K562 (cell line): Measurements from ENCODE around the gene METTL23. TPM values are rescaled to one million over a fixed set of nuclear protein-coding genes. Genes with fewer than 3 reads are reported as not detected.

ENCODE experiments used
- ARID2 ChIP-seq: fragments of 450-650 bp; IDR thresholded peaks from 2 replicates; pipeline ENCODE4 v1.6.1; 2017; ENCODE audit warnings: antibody characterized with exemption, mild to moderate bottlenecking
- BHLHE40 ChIP-seq: IDR thresholded peaks from 2 replicates; pipeline ENCODE4 v1.6.1; 2011; ENCODE audit warnings: low read length, improper control_type of control experiment
- CEBPG ChIP-seq, 3 experiments: fragments of 200-800 bp in 1 of 3; sonication (Bioruptor generic) in 1 of 3; sonication (generic) in 1 of 3; formaldehyde crosslinking in 1 of 3; IDR thresholded peaks in 2 of 3; conservative IDR thresholded peaks in 1 of 3; 2 replicates each; pipeline versions ENCODE4 v1.6.1 to v1.8.0; 2016 to 2022; ENCODE audit warnings: missing compliant biosample characterization in 2 of 3, missing genetic modification characterization in 2 of 3, mild to moderate bottlenecking in 1 of 3, missing genetic modification reagents in 1 of 3
- CHAMP1 ChIP-seq: fragments of 450-650 bp; IDR thresholded peaks from 2 replicates; pipeline ENCODE4 v1.6.1; 2016; ENCODE audit warnings: mild to moderate bottlenecking
- ELF2 ChIP-seq: fragments of 250-450 bp; sonication (Bioruptor Pico); IDR thresholded peaks from 2 replicates; pipeline ENCODE4 v1.5.0; 2021; ENCODE audit warnings: mild to moderate bottlenecking
- JUN ChIP-seq, 2 experiments: sonication (generic) in 1 of 2; formaldehyde crosslinking in 1 of 2; IDR thresholded peaks; 2 replicates each; pipeline versions ENCODE4 v1.6.1 to v1.8.0; 2012 to 2022; ENCODE audit warnings: borderline replicate concordance in 2 of 2, mild to moderate bottlenecking in 2 of 2, improper control_type of control experiment in 1 of 2, low read depth in 1 of 2, low read length in 1 of 2, missing genetic modification reagents in 1 of 2
- MAFK ChIP-seq: IDR thresholded peaks from 2 replicates; pipeline ENCODE4 v1.6.1; 2011; ENCODE audit warnings: low read length, improper control_type of control experiment
- NFATC3 ChIP-seq: fragments of 450-650 bp; IDR thresholded peaks from 2 replicates; pipeline ENCODE4 v1.6.1; 2017; ENCODE audit warnings: mild to moderate bottlenecking
- NFE2L1 ChIP-seq: fragments of 450-650 bp; IDR thresholded peaks from 2 replicates; pipeline ENCODE4 v1.6.1; 2016; ENCODE audit warnings: missing genetic modification characterization, low read depth, mild to moderate bottlenecking, missing compliant biosample characterization, moderate library complexity, borderline replicate concordance
- NR2C1 ChIP-seq, 2 experiments: fragments of 450-650 bp; IDR thresholded peaks; 2 replicates each; pipeline ENCODE4 v1.6.1; 2017; ENCODE audit warnings: mild to moderate bottlenecking in 2 of 2, antibody characterized with exemption in 1 of 2, inconsistent platforms in 1 of 2, missing compliant biosample characterization in 1 of 2, missing genetic modification characterization in 1 of 2
- NR2C2 ChIP-seq, 2 experiments: fragments of 200-800 bp in 1 of 2; sonication (Bioruptor generic) in 1 of 2; sonication (generic) in 1 of 2; formaldehyde crosslinking in 1 of 2; IDR thresholded peaks; 2 replicates each; pipeline versions ENCODE4 v1.6.1 to v1.8.0; 2016 to 2022; ENCODE audit warnings: mild to moderate bottlenecking in 1 of 2, missing compliant biosample characterization in 1 of 2, missing genetic modification characterization in 1 of 2, missing genetic modification reagents in 1 of 2
- NR4A1 ChIP-seq, 2 experiments: fragments of 250-450 bp in 1 of 2; fragments of 450-650 bp in 1 of 2; sonication (Bioruptor Pico) in 1 of 2; IDR thresholded peaks; 2 replicates each; pipeline versions ENCODE4 v1.4.0 to v1.6.1; 2016 to 2020; ENCODE audit warnings: mild to moderate bottlenecking in 2 of 2, missing compliant biosample characterization in 1 of 2, missing genetic modification characterization in 1 of 2, moderate library complexity in 1 of 2
- PHF21A ChIP-seq: fragments of 450-650 bp; IDR thresholded peaks from 2 replicates; pipeline ENCODE4 v1.6.1; 2017; ENCODE audit warnings: low read depth, borderline replicate concordance
- PRMT5 ChIP-seq: sonication (generic); formaldehyde crosslinking; IDR thresholded peaks from 2 replicates; pipeline ENCODE4 v1.5.0; 2020; ENCODE audit warnings: missing genetic modification reagents
- RAD21 ChIP-seq, 2 experiments: fragments of 250-450 bp in 1 of 2; fragments of 450-650 bp in 1 of 2; sonication (Bioruptor Pico) in 1 of 2; formaldehyde crosslinking in 1 of 2; IDR thresholded peaks in 1 of 2; conservative IDR thresholded peaks in 1 of 2; 2 replicates each; pipeline versions ENCODE4 v1.4.0 to v1.8.0; 2020 to 2022; ENCODE audit warnings: mild to moderate bottlenecking in 2 of 2, moderate library complexity in 1 of 2
- RFX7 ChIP-seq: fragments of 250-450 bp; sonication (Bioruptor Pico); IDR thresholded peaks from 2 replicates; pipeline ENCODE4 v1.5.1; 2021; ENCODE audit warnings: mild to moderate bottlenecking
- VEZF1 ChIP-seq: fragments of 200-800 bp; sonication (Bioruptor generic); IDR thresholded peaks from 2 replicates; pipeline ENCODE4 v1.6.1; 2017; ENCODE audit warnings: missing genetic modification characterization, missing compliant biosample characterization
- ZFPM2 ChIP-seq: fragments of 250-450 bp; sonication (Bioruptor Pico); IDR thresholded peaks from 2 replicates; pipeline ENCODE4 v1.5.1; 2022; ENCODE audit warnings: mild to moderate bottlenecking
- ZNF561 ChIP-seq: fragments of 450-650 bp; formaldehyde crosslinking; conservative IDR thresholded peaks from 2 replicates; pipeline ENCODE4 v1.4.0; 2020; ENCODE audit warnings: mild to moderate bottlenecking, moderate library complexity
- ZNF830 ChIP-seq: fragments of 250-450 bp; sonication (Bioruptor Pico); IDR thresholded peaks from 2 replicates; pipeline ENCODE4 v1.5.0; 2021; ENCODE audit warnings: mild to moderate bottlenecking
- polyA plus RNA-seq, 8 experiments: library from polyadenylated mRNA; depleted of rRNA in 4 of 8; stranded (reverse) in 5 of 8; unstranded in 3 of 8; fragments of >200 nt; fragmentation: Nextera tagmentation in 2 of 8; fragmentation: Illumina TruSeq in 1 of 8; extraction: Ambion mirVana in 2 of 8; extraction: Trizol in 1 of 8; gene quantifications; 2 replicates each; pipeline versions ENCODE4 v1.2.1 to v1.2.3, GENCODE V29; 2011 to 2014; ENCODE audit warnings: inconsistent platforms in 1 of 8, missing spikeins in 1 of 8
- total RNA-seq, 7 experiments: library from RNA; depleted of rRNA in 6 of 7; stranded (reverse); fragments of >200 nt in 6 of 7; fragmentation: Illumina TruSeq in 2 of 7; extraction: Trizol in 2 of 7; gene quantifications; 2 replicates each; pipeline versions ENCODE4 v1.2.1 to v1.2.3, GENCODE V29; 2011 to 2021; ENCODE audit warnings: low replicate concordance in 1 of 7

METTL23 gene
- total and polyA plus RNA-seq, 9 of the 15 experiments (the other 6 are each of a cell fraction or from before 2014, with no cell fraction given) = 29.4 to 67.3 (median 41.6) TPM

DNA sequence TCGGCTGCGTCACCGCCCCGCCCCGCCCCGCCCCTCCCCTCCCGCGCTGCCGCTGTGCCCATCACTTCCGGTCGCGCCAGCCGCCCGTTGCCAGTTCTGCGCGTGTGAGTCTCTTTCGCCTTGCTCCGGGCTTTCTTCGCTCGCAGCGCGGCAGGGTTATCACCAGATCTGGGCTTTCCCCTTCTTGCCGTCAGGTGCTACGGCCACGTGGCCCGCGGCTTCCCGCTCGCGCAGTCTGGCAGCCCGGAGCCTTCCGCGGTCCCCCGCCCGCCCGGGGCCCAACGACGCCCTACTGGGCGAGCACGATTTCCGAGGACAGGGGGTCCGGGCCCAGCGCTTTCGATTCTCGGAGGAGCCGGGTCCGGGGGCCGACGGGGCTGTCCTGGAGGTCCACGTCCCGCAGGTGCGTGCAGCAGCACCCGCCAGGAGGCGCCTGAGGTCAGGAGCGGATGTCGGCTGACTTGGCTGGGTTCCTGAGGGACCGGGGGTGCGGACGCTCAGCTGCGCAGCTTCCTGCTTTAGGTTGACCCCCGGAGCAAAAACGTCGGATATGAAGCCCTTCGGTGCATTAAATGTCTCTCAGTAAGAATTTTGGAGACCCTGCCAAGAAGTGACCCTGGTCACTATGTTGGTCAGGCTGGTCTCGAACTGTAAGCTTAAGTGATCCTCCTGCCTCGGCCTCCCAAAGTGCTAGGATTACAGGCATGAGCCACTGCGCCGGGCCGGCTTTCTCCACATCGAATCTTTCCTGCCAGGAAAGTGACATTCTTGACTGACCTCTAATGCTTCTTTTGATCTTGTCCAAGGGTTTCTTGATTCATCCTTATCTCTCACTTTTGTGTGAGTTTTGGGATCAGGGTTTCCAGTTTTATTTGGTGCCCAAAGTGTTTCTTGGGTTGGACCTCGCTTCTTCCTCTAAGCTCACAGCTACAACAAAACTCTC lies at the start of gene METTL23 (continued):
- TF ChIP-seq ZFPM2 (0 out of 2 replicates have a peak, but pooled peaks have one; percentile 39), NR2C2 (CRISPR knock-in tag; IDR thresholded peaks at IDR 0.05) (peak; percentile 49), NR2C2 (tag; IDR thresholded peaks at IDR 0.05) (peak; percentile 86), NR4A1 (CRISPR knock-in tag; IDR thresholded peaks at IDR 0.05) (no peak), NR4A1 (tag; IDR thresholded peaks at IDR 0.05) (no peak), NFE2L1 (tag) (no peak), MAFK (0 out of 2 replicates have a peak, but pooled peaks have one; percentile 3), CEBPG (CRISPR knock-in tag; IDR thresholded peaks at IDR 0.05) (peak; percentile 2; the same call in 1 of the 2 replicates), CEBPG (tag; conservative IDR thresholded peaks at IDR 0.05 in 1 of 2, IDR thresholded peaks at IDR 0.05 in 1 of 2) (no peak), NFATC3 (no peak), CHAMP1 (no peak), PRMT5 (CRISPR knock-in tag) (peak; percentile 80; the same call in 1 of the 2 replicates), ZNF830 (CRISPR knock-in tag) (peak; percentile 9; the same call in 1 of the 2 replicates), PHF21A (no peak), ZNF561 (no peak), NR2C1 (IDR thresholded peaks at IDR 0.05) (no peak), NR2C1 (tag; IDR thresholded peaks at IDR 0.05) (peak; percentile 33; the same call in 1 of the 2 replicates), RAD21 (CRISPR knock-in tag; conservative IDR thresholded peaks at IDR 0.05 in 1 of 2, IDR thresholded peaks at IDR 0.05 in 1 of 2) (peak; percentile 58 to 67), VEZF1 (CRISPR knock-in tag) (peak; percentile 95), BHLHE40 (peak; percentile 97), ARID2 (no peak), RFX7 (0 out of 2 replicates have a peak, but pooled peaks have one; percentile 48), ELF2 (peak; percentile 41; the same call in 1 of the 2 replicates), JUN (IDR thresholded peaks at IDR 0.05; ENCODE audit: borderline replicate concordance, low read depth, low read length) (no peak; the same call in 1 of the 2 replicates), JUN (CRISPR knock-in tag; IDR thresholded peaks at IDR 0.05; ENCODE audit: borderline replicate concordance) (peak; percentile 87; the same call in 1 of the 2 replicates)
